HG02840 (cell line): ENCODE measurements around the gene KDELR3.

Source experiments
- ATAC-seq: cut with Tn5 transposase; IDR thresholded peaks from one replicate; pipeline ENCODE4 v1.9.1; 2021; ENCODE audit warnings: mild to moderate bottlenecking, moderate library complexity, moderate number of reproducible peaks; ENCODE audit not compliant: unreplicated experiment, low FRiP score

KDELR3 gene

GRCh38 chr22:38506118-38506962 is 38.4 kb downstream of the KDELR3 start, which contains the start of gene DDX17:
Gene DDX17 (minus strand): TSS chr22:38506311.
- ATAC-seq = peak; percentile 89

GRCh38 chr22:38510416-38510970 is 42.6 kb downstream of the KDELR3 start:
- ATAC-seq = no peak

GRCh38 chr22:38513063-38513462 is 45.2 kb downstream of the KDELR3 start:
- no peak for ATAC-seq

- no peak for ATAC-seq
Measured at GRCh38 chr22:38518620-38519019, 50.7 kb downstream of the KDELR3 start.

GRCh38 chr22:38519453-38520250 is 51.8 kb downstream of the KDELR3 start:
- no peak for ATAC-seq

- no peak for ATAC-seq
Measured at GRCh38 chr22:38523029-38523428, 55.1 kb downstream of the KDELR3 start.

- ATAC-seq = no peak
Measured at GRCh38 chr22:38523479-38523878, 55.6 kb downstream of the KDELR3 start.

- ATAC-seq = no peak
Measured at GRCh38 chr22:38524429-38524828, 56.5 kb downstream of the KDELR3 start.

GRCh38 chr22:38531251-38531938 is 63.5 kb downstream of the KDELR3 start:
- ATAC-seq = no peak
